Sigmoid colon (tissue), 4 donors: ENCODE results near the gene SEC14L6.

Experiments
- EP300 ChIP-seq, 4 donors: sonication (generic); formaldehyde crosslinking; IDR thresholded peaks; one replicate each; pipeline ENCODE4 v1.6.1; 2017; ENCODE audit warnings: antibody characterized with exemption in 4 of 4
- POLR2A ChIP-seq, 2 donors: fragments of 450-650 bp; IDR thresholded peaks; one replicate each; pipeline ENCODE4 v1.6.1; 2016; ENCODE audit warnings: antibody characterized with exemption in 2 of 2, mild to moderate bottlenecking in 2 of 2, moderate library complexity in 2 of 2
- POLR2AphosphoS5 ChIP-seq, 4 donors: sonication (generic); formaldehyde crosslinking; IDR thresholded peaks; one replicate each; pipeline ENCODE4 v1.6.1; 2017; ENCODE audit warnings: antibody characterized with exemption in 4 of 4
- TF ChIP-seq, protein P1 (sequence below), 4 experiments: fragments of 450-650 bp in 3 of 4; fragments of 200-600 bp in 1 of 4; IDR thresholded peaks; one replicate each; pipeline ENCODE4 v1.5.1; 2016 to 2019; ENCODE audit warnings: antibody characterized with exemption in 4 of 4, mild to moderate bottlenecking in 3 of 4, moderate library complexity in 2 of 4

GRCh38 chr22:30580896-30581295 is 34.4 kb upstream of the SEC14L6 start:
- TF ChIP-seq POLR2A (IDR thresholded peaks at IDR 0.05) (no peak), EP300 (IDR thresholded peaks at IDR 0.05) (no peak), POLR2AphosphoS5 (IDR thresholded peaks at IDR 0.05) (no peak)
- TF ChIP-seq, protein P1, sequence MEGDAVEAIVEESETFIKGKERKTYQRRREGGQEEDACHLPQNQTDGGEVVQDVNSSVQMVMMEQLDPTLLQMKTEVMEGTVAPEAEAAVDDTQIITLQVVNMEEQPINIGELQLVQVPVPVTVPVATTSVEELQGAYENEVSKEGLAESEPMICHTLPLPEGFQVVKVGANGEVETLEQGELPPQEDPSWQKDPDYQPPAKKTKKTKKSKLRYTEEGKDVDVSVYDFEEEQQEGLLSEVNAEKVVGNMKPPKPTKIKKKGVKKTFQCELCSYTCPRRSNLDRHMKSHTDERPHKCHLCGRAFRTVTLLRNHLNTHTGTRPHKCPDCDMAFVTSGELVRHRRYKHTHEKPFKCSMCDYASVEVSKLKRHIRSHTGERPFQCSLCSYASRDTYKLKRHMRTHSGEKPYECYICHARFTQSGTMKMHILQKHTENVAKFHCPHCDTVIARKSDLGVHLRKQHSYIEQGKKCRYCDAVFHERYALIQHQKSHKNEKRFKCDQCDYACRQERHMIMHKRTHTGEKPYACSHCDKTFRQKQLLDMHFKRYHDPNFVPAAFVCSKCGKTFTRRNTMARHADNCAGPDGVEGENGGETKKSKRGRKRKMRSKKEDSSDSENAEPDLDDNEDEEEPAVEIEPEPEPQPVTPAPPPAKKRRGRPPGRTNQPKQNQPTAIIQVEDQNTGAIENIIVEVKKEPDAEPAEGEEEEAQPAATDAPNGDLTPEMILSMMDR (IDR thresholded peaks at IDR 0.05), result no peak
